Activated naive CD4-positive, alpha-beta T cell treated with anti-CD3 and anti-CD28 coated beads, Interleukin-2, amount 10 ng/mL, durations not matched to agents 7 days and 5 days (primary cell): ENCODE results near the gene CFAP157.
A peak's percentile ranks its signal among the peaks of the same experiment; 100 is the strongest.

ENCODE experiments used
- CTCF ChIA-PET: fragments of 350-600 bp; sonication (Branson Sonifier 250); formaldehyde crosslinking; loops from one replicate; lab custom pipeline; 2021; ENCODE audit warnings: antibody characterized with exemption; lab: Charles Lee
- DNase-seq: peaks from one replicate; pipeline ENCODE4 v3.0.0-alpha.2; 2020
- H3K27ac Mint-ChIP-seq: one replicate; pipeline ENCODE4 v1.8.0; 2021; ENCODE audit warnings: mild to moderate bottlenecking, moderate library complexity, mixed read lengths
- H3K27me3 Mint-ChIP-seq: one replicate; pipeline ENCODE4 v1.8.0; 2021; ENCODE audit warnings: mild to moderate bottlenecking, mixed read lengths
- H3K36me3 Mint-ChIP-seq: one replicate; pipeline ENCODE4 v1.8.0; 2021; ENCODE audit warnings: mixed read lengths
- H3K4me1 Mint-ChIP-seq: one replicate; pipeline ENCODE4 v1.8.0; 2021; ENCODE audit warnings: mixed read lengths
- H3K4me3 Mint-ChIP-seq: one replicate; pipeline ENCODE4 v1.8.0; 2021; ENCODE audit warnings: mild to moderate bottlenecking, moderate library complexity, mixed read lengths
- H3K9me3 Mint-ChIP-seq: one replicate; pipeline ENCODE4 v1.8.0; 2021; ENCODE audit warnings: mixed read lengths

The CFAP157 gene

DNA sequence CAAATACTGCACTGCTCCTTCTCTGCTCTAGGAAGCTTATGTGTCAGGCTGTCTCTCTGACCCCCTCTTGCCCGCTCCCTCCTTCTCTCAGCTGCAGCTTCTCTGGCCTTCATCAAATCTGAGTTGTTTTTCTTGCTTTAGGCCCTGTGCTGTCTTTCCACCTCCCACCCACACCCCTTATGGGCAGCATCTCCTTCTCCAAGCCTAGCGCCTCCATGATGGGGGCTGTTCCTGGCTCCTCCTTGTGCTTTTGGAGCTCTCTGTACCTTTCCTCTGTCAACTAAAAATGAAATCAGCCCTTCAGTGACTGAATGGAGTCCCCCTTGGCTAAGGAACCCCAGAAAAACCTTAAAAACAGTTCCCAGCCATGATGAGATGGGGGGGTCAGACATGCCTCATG lies 6.6 kb upstream of the CFAP157 start:
- no peak for DNase-seq
- no peaks in the 10 kb centered on the region for H3K9me3 Mint-ChIP-seq

DNA sequence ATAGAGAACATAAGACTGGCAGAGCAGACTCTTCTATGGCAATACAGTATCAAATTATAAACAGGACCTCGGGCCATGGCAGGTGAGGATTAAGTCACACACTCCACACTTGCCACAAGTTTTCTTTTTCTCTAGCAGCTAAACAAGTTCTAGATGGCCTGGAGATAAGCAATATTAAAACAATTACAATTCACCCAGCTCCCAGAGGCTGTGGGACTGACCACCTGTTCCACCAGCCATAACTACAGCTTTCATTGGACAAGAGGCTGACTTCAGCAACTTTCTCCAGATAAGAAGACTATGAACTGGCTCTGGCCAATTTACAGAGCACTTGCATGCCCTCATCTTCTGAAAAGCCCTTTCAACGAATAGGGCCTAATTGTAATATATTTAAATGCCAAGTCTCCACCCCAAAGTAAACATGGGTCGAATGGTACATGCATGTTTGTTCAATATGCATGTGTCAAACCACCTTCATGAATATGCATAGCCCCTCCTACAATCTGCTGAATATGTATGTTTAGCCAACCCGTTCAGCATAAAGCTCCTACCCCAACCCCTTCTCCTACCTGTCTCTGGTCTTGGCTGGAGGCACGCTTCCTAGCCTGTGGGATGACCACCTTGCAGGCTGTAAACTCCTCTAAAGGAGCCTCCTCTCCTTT lies 6.1 kb upstream of the CFAP157 start:
- no peak overlapping the region for H3K4me3 Mint-ChIP-seq
- CTCF ChIA-PET: interaction anchor here (0.6 to 0.9 kb wide), 2 partner anchors 11 to 32 kb away, joined by 3 read pairs; no protein-coding TSS in a partner anchor
- no peaks in the 10 kb centered on the region for H3K9me3 Mint-ChIP-seq
- H3K27me3 Mint-ChIP-seq: peaks cover 26% of the 10 kb centered on the region
- H3K36me3 Mint-ChIP-seq: no peaks in the 10 kb centered on the region
- H3K4me1 Mint-ChIP-seq: peaks cover 22% of the 10 kb centered on the region
- no peak for DNase-seq
- peak overlapping the region; percentile 45 for H3K27ac Mint-ChIP-seq

More for the DNA sequence above, 6.6 kb upstream of the CFAP157 start:
- H3K27ac Mint-ChIP-seq: peak overlapping the region; percentile 45
- no peaks in the 10 kb centered on the region for H3K36me3 Mint-ChIP-seq
- CTCF ChIA-PET: interaction anchor here (0.9 kb wide), 1 partner anchor 12 kb away, joined by 3 read pairs; no protein-coding TSS in a partner anchor
- H3K4me1 Mint-ChIP-seq: peaks cover 22% of the 10 kb centered on the region
- H3K4me3 Mint-ChIP-seq: no peak overlapping the region
- H3K27me3 Mint-ChIP-seq: peaks cover 23% of the 10 kb centered on the region

DNA sequence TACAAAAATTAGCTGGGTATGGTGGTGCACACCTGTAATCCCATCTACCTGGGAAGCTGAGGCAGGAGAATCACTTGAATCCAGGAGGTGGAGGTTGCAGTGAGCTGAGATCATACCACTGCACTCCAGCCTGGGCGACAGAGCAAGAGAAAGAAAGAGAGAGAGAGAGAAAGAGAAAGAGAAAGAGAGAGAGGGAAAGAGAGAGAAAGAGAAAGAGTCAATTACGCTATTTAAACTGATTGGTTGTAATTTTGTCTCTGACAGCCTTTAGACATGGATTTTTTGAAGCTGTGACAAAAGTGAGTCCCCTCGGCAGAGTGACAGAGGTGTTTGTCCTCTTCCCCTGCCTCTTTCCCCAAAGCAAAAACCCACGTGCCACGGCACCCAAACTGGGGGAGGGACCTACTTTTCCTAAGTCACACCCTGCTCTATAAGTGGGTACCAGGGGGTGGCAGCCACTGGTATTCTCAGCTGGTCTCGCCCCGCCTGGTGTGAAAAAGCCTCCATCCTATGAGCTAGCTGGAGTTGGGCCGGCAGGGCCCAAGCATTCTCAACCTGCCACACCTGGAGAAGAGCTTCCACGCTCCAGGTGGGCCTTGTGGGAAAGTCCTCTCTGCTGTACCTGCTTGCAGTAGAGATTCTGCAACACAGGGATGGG lies 3.4 kb upstream of the CFAP157 start:
- CTCF ChIA-PET: interaction anchor here (0.9 kb wide), 1 partner anchor 113 kb away, joined by 4 read pairs; no protein-coding TSS in a partner anchor
- Mint-ChIP-seq H3K4me3 (no peak overlapping the region), H3K9me3 (no peaks in the 10 kb centered on the region), H3K36me3 (no peaks in the 10 kb centered on the region), H3K27ac (no peak overlapping the region), H3K27me3 (peaks cover 28% of the 10 kb centered on the region), H3K4me1 (peaks cover 31% of the 10 kb centered on the region)
- DNase-seq: no peak

DNA sequence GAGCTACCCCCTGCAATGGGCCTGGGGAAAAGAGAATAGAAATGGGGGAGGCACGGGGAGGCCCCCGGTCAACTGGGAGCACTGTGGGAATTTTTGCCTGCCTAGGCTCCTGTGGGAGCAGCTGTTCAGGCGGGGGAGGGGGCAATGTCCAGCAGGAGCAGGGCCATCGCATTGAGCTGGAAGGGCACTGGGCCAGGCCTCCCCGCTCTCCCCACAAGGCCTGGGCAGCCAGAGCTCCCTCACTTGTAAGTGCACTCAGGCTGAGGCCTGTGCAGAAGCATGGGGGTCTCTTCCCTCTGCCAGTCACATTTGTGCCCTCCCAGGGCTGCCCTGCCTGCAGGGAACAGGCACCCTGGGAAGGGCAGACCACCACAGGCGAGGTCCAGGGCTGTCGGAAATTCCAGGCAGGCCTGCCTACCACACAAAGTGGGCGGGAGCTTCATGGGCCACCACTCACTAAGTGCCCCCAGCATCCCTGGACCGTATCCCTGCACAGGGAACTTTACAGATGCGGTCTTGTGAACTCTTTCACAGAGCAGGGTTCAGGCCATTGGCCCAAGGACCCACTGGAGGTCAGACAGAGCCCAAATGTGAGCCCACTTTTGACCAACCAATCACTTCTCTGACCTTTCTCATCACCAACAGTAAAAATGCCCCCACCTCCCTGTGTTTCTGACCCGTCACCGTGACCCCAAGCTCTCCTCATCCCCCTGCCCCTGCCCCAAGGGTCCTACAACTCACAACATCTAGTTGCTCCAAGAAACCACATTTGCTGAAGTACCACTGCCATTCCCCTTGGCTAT lies 1.0 kb upstream of the CFAP157 start:
- H3K27ac Mint-ChIP-seq: no peak overlapping the region
- H3K4me1 Mint-ChIP-seq: peaks cover 20% of the 10 kb centered on the region
- H3K9me3 Mint-ChIP-seq: peaks cover 3% of the 10 kb centered on the region
- peaks cover 20% of the 10 kb centered on the region for H3K27me3 Mint-ChIP-seq
- no peak overlapping the region for H3K4me3 Mint-ChIP-seq
- CTCF ChIA-PET: no interaction called here
- no peaks in the 10 kb centered on the region for H3K36me3 Mint-ChIP-seq
- no peak for DNase-seq

DNA sequence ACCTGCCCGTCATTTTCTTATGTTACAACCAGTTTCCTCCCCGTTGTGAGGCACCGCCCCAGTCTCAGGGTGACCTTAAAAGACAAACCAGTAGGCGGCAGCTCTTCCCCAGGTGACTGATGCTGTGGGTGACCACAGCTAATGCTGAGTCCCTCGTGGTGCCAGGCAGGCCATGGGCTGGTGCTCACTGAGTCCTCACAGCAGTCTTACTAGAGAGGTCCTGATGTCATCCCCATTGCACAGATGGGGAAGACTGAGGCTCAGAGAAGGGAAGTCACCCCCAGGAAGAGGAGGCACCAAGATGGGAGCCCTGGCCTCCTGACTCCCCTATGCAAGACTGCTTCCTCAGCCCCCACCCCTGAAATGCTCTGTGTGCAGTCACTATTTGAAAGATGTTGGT lies 978 bp downstream of the CFAP157 start:
- Mint-ChIP-seq H3K27me3 (peaks cover 20% of the 10 kb centered on the region), H3K4me3 (no peak overlapping the region), H3K27ac (no peak overlapping the region), H3K36me3 (no peaks in the 10 kb centered on the region), H3K4me1 (peaks cover 26% of the 10 kb centered on the region), H3K9me3 (peaks cover 3% of the 10 kb centered on the region)
- CTCF ChIA-PET: interaction anchor here (1.7 kb wide), 1 partner anchor 27 kb away, joined by 6 read pairs; the partner anchor contains the start of gene TOR2A
- DNase-seq: peak; percentile 54

DNA sequence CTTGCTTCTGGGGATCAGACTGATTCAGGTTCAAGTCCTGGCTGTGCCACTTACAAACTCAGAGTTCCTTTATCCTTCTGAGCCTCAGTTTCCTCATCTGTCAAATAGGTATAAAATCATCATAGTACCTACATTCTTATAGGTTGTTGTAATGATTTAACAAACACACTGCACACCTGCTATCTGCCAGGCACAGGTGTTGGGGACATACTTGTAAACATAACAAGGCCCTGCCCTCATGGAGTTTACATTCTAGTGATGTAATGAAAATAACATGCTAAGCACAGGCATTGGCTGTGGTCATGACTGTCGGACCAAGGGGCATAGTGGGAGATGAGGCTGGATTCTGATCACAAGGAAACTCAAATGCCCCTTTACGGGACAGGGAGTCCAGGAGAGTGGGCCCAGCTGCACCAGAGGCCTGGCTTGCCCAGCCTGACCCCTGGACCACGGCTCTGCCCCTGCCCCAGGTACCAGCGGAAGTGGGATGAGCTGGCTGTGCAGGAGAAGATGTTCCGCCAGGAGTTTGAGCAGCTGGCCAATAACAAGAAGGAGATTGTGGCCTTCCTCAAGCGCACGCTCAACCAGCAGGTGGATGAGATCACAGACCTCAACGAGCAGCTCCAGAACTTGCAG lies 2.3 kb downstream of the CFAP157 start:
- no peak overlapping the region for H3K4me3 Mint-ChIP-seq
- CTCF ChIA-PET: interaction anchor here (1.2 to 1.7 kb wide), 2 partner anchors 26 to 119 kb away, joined by 5 to 6 read pairs; partner anchors contain the start of gene TOR2A
- H3K27ac Mint-ChIP-seq: no peak overlapping the region
- peaks cover 28% of the 10 kb centered on the region for H3K4me1 Mint-ChIP-seq
- peaks cover 12% of the 10 kb centered on the region for H3K27me3 Mint-ChIP-seq
- H3K9me3 Mint-ChIP-seq: peaks cover 3% of the 10 kb centered on the region
- DNase-seq: no peak
- H3K36me3 Mint-ChIP-seq: no peaks in the 10 kb centered on the region

DNA sequence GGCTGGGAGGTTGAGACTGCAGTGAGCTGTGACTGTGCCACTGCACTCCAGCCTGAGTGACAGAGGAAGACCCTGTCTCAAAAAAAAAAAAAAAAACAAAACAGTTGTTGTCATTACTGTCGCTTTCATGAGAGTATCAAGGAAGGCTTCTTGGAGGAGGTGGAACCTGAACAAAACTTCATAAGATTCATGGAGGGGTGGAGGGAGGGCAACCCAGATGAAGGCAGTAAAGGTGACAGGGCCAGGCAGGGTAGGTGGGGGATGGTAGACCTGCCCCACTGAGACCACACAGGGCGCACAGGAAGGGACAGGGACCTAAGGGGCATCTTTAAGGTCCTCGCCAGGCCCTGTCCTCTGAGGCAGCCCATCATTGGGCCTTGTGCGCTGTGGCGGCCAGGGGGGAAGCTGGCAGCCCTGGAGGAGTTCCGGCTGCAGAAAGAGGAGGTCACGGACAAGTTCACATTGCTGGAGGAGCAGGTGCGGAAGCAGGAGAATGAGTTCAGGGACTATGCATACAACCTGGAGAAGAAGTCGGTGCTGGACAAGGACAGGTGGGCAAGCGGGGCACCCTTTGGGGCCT lies 3.5 kb downstream of the CFAP157 start:
- no peak for DNase-seq
- Mint-ChIP-seq H3K9me3 (peaks cover 3% of the 10 kb centered on the region), H3K4me1 (peaks cover 31% of the 10 kb centered on the region), H3K36me3 (no peaks in the 10 kb centered on the region), H3K27ac (no peak overlapping the region), H3K27me3 (peaks cover 8% of the 10 kb centered on the region), H3K4me3 (no peak overlapping the region)
- CTCF ChIA-PET: no interaction called here

DNA sequence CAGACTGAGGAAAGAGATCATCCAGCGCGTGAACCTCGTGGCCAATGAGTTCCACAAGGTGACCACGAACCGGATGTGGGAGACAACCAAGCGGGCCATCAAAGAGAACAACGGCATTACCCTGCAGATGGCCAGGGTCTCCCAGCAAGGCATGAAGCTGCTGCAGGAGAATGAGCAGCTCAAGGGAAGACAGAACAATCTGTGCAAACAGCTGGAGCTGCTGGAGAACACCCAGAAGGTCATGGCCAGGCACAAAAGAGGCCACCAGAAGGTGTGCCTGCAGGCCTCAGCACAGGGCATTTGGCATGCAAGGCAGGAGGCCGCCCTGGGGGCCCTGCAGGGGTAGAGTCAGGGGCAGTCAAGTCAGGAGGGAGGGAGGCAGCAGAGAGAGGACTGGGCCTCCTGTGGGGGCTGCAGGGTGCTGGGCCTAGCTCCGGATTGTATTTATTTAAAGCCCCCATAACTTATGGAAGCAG lies 4.5 kb downstream of the CFAP157 start:
- peaks cover 39% of the 10 kb centered on the region for H3K4me1 Mint-ChIP-seq
- H3K27me3 Mint-ChIP-seq: peaks cover 13% of the 10 kb centered on the region
- no peak overlapping the region for H3K4me3 Mint-ChIP-seq
- H3K27ac Mint-ChIP-seq: no peak overlapping the region
- peaks cover 3% of the 10 kb centered on the region for H3K9me3 Mint-ChIP-seq
- CTCF ChIA-PET: interaction anchor here (1.1 to 1.3 kb wide), 2 partner anchors 11 to 121 kb away, joined by 3 read pairs; no protein-coding TSS in a partner anchor
- peak; percentile 44 for DNase-seq
- H3K36me3 Mint-ChIP-seq: no peaks in the 10 kb centered on the region

DNA sequence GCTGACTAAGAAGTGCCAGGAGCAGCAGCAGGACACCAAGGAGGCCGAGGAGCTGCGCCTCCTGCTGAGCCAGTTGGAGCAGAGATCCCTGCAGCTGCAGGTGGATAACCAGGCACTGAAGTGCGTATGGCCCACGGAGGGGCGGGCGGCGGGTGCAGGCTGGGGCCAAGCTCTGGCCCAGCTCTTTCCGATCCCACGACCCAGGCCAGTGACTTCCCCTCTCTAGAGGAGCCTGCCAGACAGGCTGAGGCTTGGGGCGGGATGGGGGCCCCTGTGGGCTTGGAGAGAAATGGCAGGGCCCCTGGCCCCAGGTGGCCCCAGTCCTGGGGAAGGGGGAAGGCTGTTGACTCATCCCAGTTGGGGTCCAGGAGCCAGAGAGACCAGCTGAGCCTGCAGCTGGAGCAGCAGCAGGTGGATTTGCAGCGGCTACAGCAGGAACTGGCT lies 5.1 kb downstream of the CFAP157 start:
- Mint-ChIP-seq H3K4me1 (peaks cover 39% of the 10 kb centered on the region), H3K4me3 (no peak overlapping the region), H3K36me3 (no peaks in the 10 kb centered on the region), H3K27ac (no peak overlapping the region), H3K9me3 (peaks cover 3% of the 10 kb centered on the region), H3K27me3 (peaks cover 13% of the 10 kb centered on the region)
- CTCF ChIA-PET: interaction anchor here (1.1 to 1.3 kb wide), 2 partner anchors 11 to 121 kb away, joined by 3 read pairs; no protein-coding TSS in a partner anchor
- DNase-seq: no peak

DNA sequence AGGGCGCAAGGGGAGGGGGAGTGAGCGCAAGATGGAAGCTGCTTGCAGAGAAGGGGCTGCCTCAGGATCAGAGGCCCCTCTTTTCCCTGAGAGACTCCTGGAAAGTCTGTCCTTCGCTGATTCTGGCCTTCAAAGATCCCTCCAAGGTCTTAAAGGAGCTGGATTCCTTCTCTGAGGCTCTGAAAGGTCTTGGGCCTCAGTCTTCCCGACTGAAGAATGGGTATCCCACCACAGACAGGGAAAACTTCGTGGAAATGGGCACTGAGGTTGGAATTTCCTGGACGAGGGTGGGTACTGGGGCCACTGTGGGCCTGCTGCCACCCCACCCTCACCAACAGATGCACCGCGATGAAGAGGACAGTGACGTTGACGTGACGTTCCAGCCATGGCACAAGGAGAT lies 5.6 kb downstream of the CFAP157 start:
- Mint-ChIP-seq H3K27ac (no peak overlapping the region), H3K27me3 (peaks cover 13% of the 10 kb centered on the region), H3K4me1 (peaks cover 37% of the 10 kb centered on the region), H3K9me3 (peaks cover 3% of the 10 kb centered on the region), H3K36me3 (no peaks in the 10 kb centered on the region), H3K4me3 (no peak overlapping the region)
- DNase-seq: no peak
- CTCF ChIA-PET: interaction anchor here (1.2 to 1.3 kb wide), 2 partner anchors 12 to 101 kb away, joined by 3 read pairs; partner anchors contain the start of gene STXBP1

DNA sequence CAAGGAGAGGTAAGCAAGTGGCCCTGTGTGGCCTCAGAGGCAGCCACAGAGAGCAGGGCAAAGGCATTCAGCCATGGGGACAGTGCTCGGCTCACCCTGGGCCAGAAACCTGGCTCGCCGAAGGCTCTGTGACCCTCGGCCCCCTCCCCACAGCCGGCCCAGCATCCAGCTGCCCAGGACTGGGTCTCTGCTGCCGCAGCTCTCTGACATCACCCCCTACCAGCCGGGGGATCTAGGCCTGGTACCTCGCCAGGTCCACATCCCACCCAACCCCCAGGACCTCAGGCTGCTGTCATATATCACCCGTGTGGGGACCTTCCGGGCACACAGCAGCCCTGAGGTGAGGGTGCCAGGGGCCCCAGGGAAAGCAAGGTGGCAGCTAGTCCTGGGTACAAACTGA lies 6.1 kb downstream of the CFAP157 start:
- CTCF ChIA-PET: interaction anchor here (1.2 kb wide), 2 partner anchors 22 to 101 kb away, joined by 3 read pairs; partner anchors contain the start of genes STXBP1 and TOR2A
- H3K27me3 Mint-ChIP-seq: peaks cover 13% of the 10 kb centered on the region
- H3K27ac Mint-ChIP-seq: no peak overlapping the region
- peaks cover 32% of the 10 kb centered on the region for H3K4me1 Mint-ChIP-seq
- no peak overlapping the region for H3K4me3 Mint-ChIP-seq
- H3K36me3 Mint-ChIP-seq: no peaks in the 10 kb centered on the region
- no peak for DNase-seq
- peaks cover 3% of the 10 kb centered on the region for H3K9me3 Mint-ChIP-seq

DNA sequence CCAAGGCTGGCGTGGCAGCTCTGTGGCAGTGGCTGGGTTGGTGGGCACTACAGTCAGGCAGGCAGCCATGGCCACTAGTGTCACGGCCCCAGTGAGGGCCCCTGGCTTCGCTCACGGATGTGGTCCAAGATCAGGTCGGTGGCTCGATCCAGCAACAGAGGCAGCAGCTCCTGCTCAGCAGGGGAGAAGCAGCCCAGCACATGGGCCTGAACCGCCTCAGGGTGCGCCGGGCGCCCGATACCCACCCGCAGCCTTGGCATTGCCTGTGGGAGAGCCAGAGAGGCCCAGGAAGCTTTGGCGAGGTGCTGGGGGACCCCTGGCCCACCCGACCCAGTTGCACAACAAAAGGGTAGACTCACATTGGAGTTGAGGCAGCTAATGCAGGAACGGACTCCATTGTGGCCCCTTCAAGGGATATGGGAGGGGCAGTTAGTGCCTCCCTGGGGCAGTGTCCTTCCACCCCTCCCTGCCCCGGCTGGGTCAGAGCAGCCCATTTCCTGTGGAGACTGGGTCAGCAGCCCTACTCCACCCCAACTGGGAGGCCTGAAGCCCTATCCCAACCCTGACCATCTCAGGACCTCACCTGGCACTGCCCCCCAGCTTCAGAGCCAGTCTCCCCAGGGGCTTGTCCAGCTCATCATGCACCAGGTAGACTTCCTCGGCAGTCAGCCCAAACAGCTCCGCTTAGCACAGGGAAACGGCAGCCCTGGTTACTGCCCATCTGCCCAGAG lies 7.4 kb downstream of the CFAP157 start:
- H3K27ac Mint-ChIP-seq: no peak overlapping the region
- no peak for DNase-seq
- H3K4me1 Mint-ChIP-seq: peaks cover 32% of the 10 kb centered on the region
- no peaks in the 10 kb centered on the region for H3K36me3 Mint-ChIP-seq
- CTCF ChIA-PET: interaction anchor here (0.9 to 3.0 kb wide), 3 partner anchors 21 to 125 kb away, joined by 3 to 9 read pairs (median 5); partner anchors contain the start of gene TOR2A
- H3K9me3 Mint-ChIP-seq: no peaks in the 10 kb centered on the region
- H3K27me3 Mint-ChIP-seq: peaks cover 12% of the 10 kb centered on the region
- H3K4me3 Mint-ChIP-seq: peak overlapping the region; percentile 69
